Measurements from ENCODE around the gene SAP30L.

The SAP30L gene

GRCh38 chr5:154482528-154483449 lies 37.0 kb downstream of the SAP30L start:
- DNase-seq = no peak

GRCh38 chr5:154483654-154484392 lies 38.0 kb downstream of the SAP30L start:
- no peak for DNase-seq

- DNase-seq = no peak
Measured at GRCh38 chr5:154484393-154485095, 38.7 kb downstream of the SAP30L start.

GRCh38 chr5:154485096-154485491 lies 39.3 kb downstream of the SAP30L start:
- no peak for DNase-seq

- DNase-seq = no peak
Measured at GRCh38 chr5:154485850-154486426, 40.1 kb downstream of the SAP30L start.

GRCh38 chr5:154486427-154486866 lies 40.6 kb downstream of the SAP30L start:
- DNase-seq = no peak

GRCh38 chr5:154487541-154487940 lies 41.7 kb downstream of the SAP30L start:
- DNase-seq = peak; percentile 84

- no peak for DNase-seq
Measured at GRCh38 chr5:154491941-154492340, 46.1 kb downstream of the SAP30L start.

- DNase-seq = no peak
Measured at GRCh38 chr5:154493274-154493673, 47.5 kb downstream of the SAP30L start.

GRCh38 chr5:154494036-154494435 lies 48.2 kb downstream of the SAP30L start:
- DNase-seq = no peak

GRCh38 chr5:154498591-154498990 lies 52.8 kb downstream of the SAP30L start:
- no peak for DNase-seq

- no peak for DNase-seq
Measured at GRCh38 chr5:154498994-154499393, 53.2 kb downstream of the SAP30L start.

- DNase-seq = no peak
Measured at GRCh38 chr5:154501566-154501965, 55.8 kb downstream of the SAP30L start.

GRCh38 chr5:154502180-154502579 lies 56.4 kb downstream of the SAP30L start:
- no peak for DNase-seq

- DNase-seq = no peak
Measured at GRCh38 chr5:154503698-154504039, 57.9 kb downstream of the SAP30L start.

GRCh38 chr5:154505567-154505966 lies 59.8 kb downstream of the SAP30L start:
- DNase-seq = no peak

GRCh38 chr5:154506049-154506715 lies 60.4 kb downstream of the SAP30L start:
- DNase-seq = no peak

GRCh38 chr5:154506716-154507080 lies 60.9 kb downstream of the SAP30L start:
- DNase-seq = no peak

GRCh38 chr5:154508114-154508513 lies 62.3 kb downstream of the SAP30L start:
- peak; percentile 17 for DNase-seq

GRCh38 chr5:154509784-154510555 lies 64.2 kb downstream of the SAP30L start:
- DNase-seq = no peak
